SK-N-SH treated with all-trans-retinoic acid at 6 μM for 48 hours (cell line): ENCODE measurements around the gene RBFOX1.

Experiments
- ATAC-seq: fragments of 200-7000 bp; cut with Tn5 transposase; 3 replicates; pipeline ENCODE4 v1.9.1; 2020; ENCODE audit warnings: mild to moderate bottlenecking, moderate library complexity
- ARNTL ChIP-seq: fragments of 450-650 bp; formaldehyde crosslinking; IDR thresholded peaks from 2 replicates; pipeline ENCODE4 v1.5.0; 2020; ENCODE audit warnings: low read depth, mild to moderate bottlenecking, moderate library complexity, borderline replicate concordance
- BACH2 ChIP-seq: fragments of 250-450 bp; sonication (Bioruptor Pico); IDR thresholded peaks from 2 replicates; pipeline ENCODE4 v1.9.0; 2021; ENCODE audit warnings: mild to moderate bottlenecking, borderline replicate concordance
- CSDC2 ChIP-seq: fragments of 250-450 bp; sonication (Bioruptor Pico); IDR thresholded peaks from 2 replicates; pipeline ENCODE4 v1.5.0; 2020; ENCODE audit warnings: mild to moderate bottlenecking, moderate library complexity
- ESRRG ChIP-seq: fragments of 250-450 bp; sonication (Bioruptor Pico); IDR thresholded peaks from 2 replicates; pipeline ENCODE4 v1.6.1; 2021; ENCODE audit warnings: mild to moderate bottlenecking
- GLIS3 ChIP-seq: fragments of 250-450 bp; sonication (Bioruptor Pico); IDR thresholded peaks from 2 replicates; pipeline ENCODE4 v1.5.0; 2020; ENCODE audit warnings: mild to moderate bottlenecking, moderate library complexity
- PATZ1 ChIP-seq: fragments of 250-450 bp; sonication (Bioruptor Pico); IDR thresholded peaks from 2 replicates; pipeline ENCODE4 v1.8.0; 2020; ENCODE audit warnings: mild to moderate bottlenecking, moderate library complexity, borderline replicate concordance
- PPARA ChIP-seq: fragments of 250-450 bp; sonication (Bioruptor Pico); IDR thresholded peaks from 2 replicates; pipeline ENCODE4 v1.5.0; 2020; ENCODE audit warnings: mild to moderate bottlenecking, borderline replicate concordance
- RARB ChIP-seq: fragments of 250-450 bp; sonication (Bioruptor Pico); IDR thresholded peaks from 2 replicates; pipeline ENCODE4 v1.8.0; 2021; ENCODE audit warnings: mild to moderate bottlenecking, moderate library complexity
- SNAI2 ChIP-seq: fragments of 250-450 bp; sonication (Bioruptor Pico); IDR thresholded peaks from 2 replicates; pipeline ENCODE4 v1.5.0; 2020; ENCODE audit warnings: mild to moderate bottlenecking, moderate library complexity
- TCF4 ChIP-seq: fragments of 250-450 bp; sonication (Bioruptor Pico); IDR thresholded peaks from 2 replicates; pipeline ENCODE4 v1.8.0; 2021; ENCODE audit warnings: mild to moderate bottlenecking, moderate library complexity, borderline replicate concordance
- TOX ChIP-seq: fragments of 250-450 bp; sonication (Bioruptor Pico); IDR thresholded peaks from 2 replicates; pipeline ENCODE4 v1.8.0; 2021; ENCODE audit warnings: mild to moderate bottlenecking, moderate library complexity, borderline replicate concordance
- TSHZ2 ChIP-seq: fragments of 250-450 bp; sonication (Bioruptor Pico); IDR thresholded peaks from 2 replicates; pipeline ENCODE4 v1.5.0; 2020; ENCODE audit warnings: mild to moderate bottlenecking, moderate library complexity
- ZFP30 ChIP-seq: fragments of 450-650 bp; formaldehyde crosslinking; IDR thresholded peaks from 2 replicates; pipeline ENCODE4 v1.5.0; 2022; ENCODE audit warnings: mild to moderate bottlenecking, moderate library complexity
- ZNF565 ChIP-seq: fragments of 450-650 bp; formaldehyde crosslinking; conservative IDR thresholded peaks from 2 replicates; pipeline ENCODE4 v1.5.0; 2020; ENCODE audit warnings: low read depth, mild to moderate bottlenecking, moderate library complexity
- ZNF70 ChIP-seq: fragments of 450-650 bp; formaldehyde crosslinking; IDR thresholded peaks from 2 replicates; pipeline ENCODE4 v1.5.0; 2020; ENCODE audit warnings: mild to moderate bottlenecking, moderate library complexity
- ZNF8 ChIP-seq: fragments of 450-650 bp; formaldehyde crosslinking; IDR thresholded peaks from 2 replicates; pipeline ENCODE4 v1.5.0; 2020; ENCODE audit warnings: mild to moderate bottlenecking, moderate library complexity
- TF ChIP-seq, protein P1 (sequence below): fragments of 250-450 bp; sonication (Bioruptor Pico); IDR thresholded peaks from 2 replicates; pipeline ENCODE4 v1.5.1; 2021; ENCODE audit warnings: mild to moderate bottlenecking, moderate library complexity
- TF ChIP-seq, protein P2 (sequence below): fragments of 250-450 bp; sonication (Bioruptor Pico); IDR thresholded peaks from 2 replicates; pipeline ENCODE4 v1.8.0; 2021; ENCODE audit warnings: low read depth, mild to moderate bottlenecking, moderate library complexity, borderline replicate concordance
- TF ChIP-seq, protein P3 (sequence below): fragments of 250-450 bp; sonication (Bioruptor Pico); IDR thresholded peaks from 2 replicates; pipeline ENCODE4 v1.5.1; 2020; ENCODE audit warnings: low read depth, mild to moderate bottlenecking, moderate library complexity

RBFOX1 gene

GRCh38 chr16:7585705-7586104 lies 253.1 kb downstream of the RBFOX1 start:
- no peak for TF ChIP-seq PATZ1 (CRISPR knock-in tag)
- no peak for TF ChIP-seq PPARA
- TF ChIP-seq ZFP30 (CRISPR knock-in tag): no peak
- TF ChIP-seq ZNF565 (CRISPR knock-in tag): no peak
- no peak for TF ChIP-seq SNAI2 (CRISPR knock-in tag)
- no peak for ATAC-seq

DNA sequence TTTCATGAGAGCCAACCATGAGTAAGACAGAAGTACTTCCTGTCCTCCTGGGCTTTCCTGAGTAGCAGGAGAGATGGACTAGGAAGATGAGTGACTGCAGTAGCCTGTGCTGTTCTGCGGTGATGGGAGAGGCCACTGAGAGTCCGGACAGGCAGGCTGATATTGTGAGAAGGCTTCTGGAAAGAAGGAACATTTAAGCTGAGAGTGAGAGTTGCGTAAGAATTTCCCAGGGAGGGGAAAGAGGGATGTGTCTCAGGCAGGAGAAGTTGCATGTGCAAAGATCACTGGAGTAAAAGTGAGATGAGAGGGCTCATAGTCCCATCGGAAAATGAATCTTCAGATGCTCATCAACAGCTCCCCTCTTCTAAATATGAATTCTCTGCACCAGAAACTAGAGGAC lies 258.3 kb downstream of the RBFOX1 start:
- TF ChIP-seq BACH2 (CRISPR knock-in tag) (no peak), ZNF70 (CRISPR knock-in tag) (no peak), CSDC2 (CRISPR knock-in tag) (no peak), RARB (CRISPR knock-in tag) (no peak)
- TF ChIP-seq, protein P1, sequence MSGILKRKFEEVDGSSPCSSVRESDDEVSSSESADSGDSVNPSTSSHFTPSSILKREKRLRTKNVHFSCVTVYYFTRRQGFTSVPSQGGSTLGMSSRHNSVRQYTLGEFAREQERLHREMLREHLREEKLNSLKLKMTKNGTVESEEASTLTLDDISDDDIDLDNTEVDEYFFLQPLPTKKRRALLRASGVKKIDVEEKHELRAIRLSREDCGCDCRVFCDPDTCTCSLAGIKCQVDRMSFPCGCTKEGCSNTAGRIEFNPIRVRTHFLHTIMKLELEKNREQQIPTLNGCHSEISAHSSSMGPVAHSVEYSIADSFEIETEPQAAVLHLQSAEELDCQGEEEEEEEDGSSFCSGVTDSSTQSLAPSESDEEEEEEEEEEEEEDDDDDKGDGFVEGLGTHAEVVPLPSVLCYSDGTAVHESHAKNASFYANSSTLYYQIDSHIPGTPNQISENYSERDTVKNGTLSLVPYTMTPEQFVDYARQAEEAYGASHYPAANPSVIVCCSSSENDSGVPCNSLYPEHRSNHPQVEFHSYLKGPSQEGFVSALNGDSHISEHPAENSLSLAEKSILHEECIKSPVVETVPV (CRISPR knock-in tag): no peak
- ATAC-seq: no peak

- TF ChIP-seq ESRRG (no peak), PATZ1 (CRISPR knock-in tag) (no peak), PPARA (no peak), TOX (CRISPR knock-in tag) (no peak), GLIS3 (CRISPR knock-in tag) (no peak), ARNTL (CRISPR knock-in tag) (no peak), ZFP30 (CRISPR knock-in tag) (no peak), TCF4 (no peak), ZNF70 (CRISPR knock-in tag) (no peak), TSHZ2 (no peak), ZNF8 (CRISPR knock-in tag) (no peak), BACH2 (CRISPR knock-in tag) (no peak), ZNF565 (CRISPR knock-in tag) (no peak), CSDC2 (CRISPR knock-in tag) (no peak)
- TF ChIP-seq, protein P2, sequence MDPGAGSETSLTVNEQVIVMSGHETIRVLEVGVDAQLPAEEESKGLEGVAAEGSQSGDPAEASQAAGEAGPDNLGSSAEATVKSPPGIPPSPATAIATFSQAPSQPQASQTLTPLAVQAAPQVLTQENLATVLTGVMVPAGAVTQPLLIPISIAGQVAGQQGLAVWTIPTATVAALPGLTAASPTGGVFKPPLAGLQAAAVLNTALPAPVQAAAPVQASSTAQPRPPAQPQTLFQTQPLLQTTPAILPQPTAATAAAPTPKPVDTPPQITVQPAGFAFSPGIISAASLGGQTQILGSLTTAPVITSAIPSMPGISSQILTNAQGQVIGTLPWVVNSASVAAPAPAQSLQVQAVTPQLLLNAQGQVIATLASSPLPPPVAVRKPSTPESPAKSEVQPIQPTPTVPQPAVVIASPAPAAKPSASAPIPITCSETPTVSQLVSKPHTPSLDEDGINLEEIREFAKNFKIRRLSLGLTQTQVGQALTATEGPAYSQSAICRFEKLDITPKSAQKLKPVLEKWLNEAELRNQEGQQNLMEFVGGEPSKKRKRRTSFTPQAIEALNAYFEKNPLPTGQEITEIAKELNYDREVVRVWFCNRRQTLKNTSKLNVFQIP (CRISPR knock-in tag): no peak
- TF ChIP-seq, protein P1 (CRISPR knock-in tag): no peak
- TF ChIP-seq, protein P3, sequence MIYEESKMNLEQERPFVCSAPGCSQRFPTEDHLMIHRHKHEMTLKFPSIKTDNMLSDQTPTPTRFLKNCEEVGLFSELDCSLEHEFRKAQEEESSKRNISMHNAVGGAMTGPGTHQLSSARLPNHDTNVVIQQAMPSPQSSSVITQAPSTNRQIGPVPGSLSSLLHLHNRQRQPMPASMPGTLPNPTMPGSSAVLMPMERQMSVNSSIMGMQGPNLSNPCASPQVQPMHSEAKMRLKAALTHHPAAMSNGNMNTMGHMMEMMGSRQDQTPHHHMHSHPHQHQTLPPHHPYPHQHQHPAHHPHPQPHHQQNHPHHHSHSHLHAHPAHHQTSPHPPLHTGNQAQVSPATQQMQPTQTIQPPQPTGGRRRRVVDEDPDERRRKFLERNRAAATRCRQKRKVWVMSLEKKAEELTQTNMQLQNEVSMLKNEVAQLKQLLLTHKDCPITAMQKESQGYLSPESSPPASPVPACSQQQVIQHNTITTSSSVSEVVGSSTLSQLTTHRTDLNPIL (CRISPR knock-in tag): no peak
- no peak for ATAC-seq
Observed at GRCh38 chr16:7596308-7596707, 263.7 kb downstream of the RBFOX1 start.
